ENCODE results near the gene ABCA9.

Gene ABCA9

DNA sequence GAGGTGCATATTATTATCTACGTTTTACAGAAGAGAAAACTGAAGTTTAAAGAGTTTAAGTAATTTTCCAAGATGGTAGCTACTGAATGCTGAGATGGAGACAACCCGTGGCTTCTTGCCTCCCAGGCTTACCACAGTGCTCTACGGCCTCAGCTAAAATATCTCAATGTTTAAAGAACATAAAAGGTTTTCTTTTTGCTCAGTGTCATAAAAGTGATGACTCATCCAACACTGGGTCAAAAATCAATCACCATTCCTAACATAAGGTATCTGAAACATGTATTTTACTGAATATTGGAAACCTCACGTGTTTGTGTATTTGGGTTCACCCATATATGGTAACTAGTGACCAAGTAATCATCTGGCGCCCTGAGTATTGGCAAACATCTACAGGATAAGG lies 18.4 kb downstream of the ABCA9 start:
- H3K4me1 ChIP-seq (ENCODE audit: control extremely low read depth in 1 of 4, control insufficient read depth in 4 of 4, insufficient read depth in 4 of 4, low read length in 3 of 4), result peaks cover 0 to 8% (median 2%) of the 10 kb centered on the region in 4 experiments
- H3K36me3 ChIP-seq (ENCODE audit: control insufficient read depth in 4 of 4, insufficient read depth in 4 of 4, low read length in 3 of 4), result no peaks in the 10 kb centered on the region
- 100% methylated on average over 1 of the region's 5 CpGs for WGBS (ENCODE audit: insufficient coverage)
- no peaks in the 10 kb centered on the region for H3K27me3 ChIP-seq (replicated peaks in 2 of 5; ENCODE audit: control insufficient read depth in 4 of 5, insufficient read depth in 5 of 5, low read length in 4 of 5)
- no peak overlapping the region for H3K4me3 ChIP-seq (ENCODE audit: control insufficient read depth in 1 of 7, extremely low read depth in 1 of 7, insufficient read depth in 4 of 7, low read depth in 2 of 7, low read length in 6 of 7)
- ChIA-PET CTCF (no interaction called here), POLR2A (interaction anchor here (0.6 kb wide), 1 partner anchor 246 kb away, joined by 3 read pairs; no protein-coding TSS in a partner anchor)
- no peak for DNase-seq
- H3K9me3 ChIP-seq (ENCODE audit: control extremely low read depth in 1 of 5, control insufficient read depth in 4 of 5, insufficient read depth in 2 of 5, low read depth in 1 of 5, low read length in 4 of 5), result peaks cover 0 to 3% (median 0%) of the 10 kb centered on the region in 5 experiments
- no peak overlapping the region for H3K27ac ChIP-seq (ENCODE audit: insufficient read depth in 1 of 2, low read depth in 1 of 2, low read length in 2 of 2, poor library complexity in 1 of 2, severe bottlenecking in 2 of 2)

DNA sequence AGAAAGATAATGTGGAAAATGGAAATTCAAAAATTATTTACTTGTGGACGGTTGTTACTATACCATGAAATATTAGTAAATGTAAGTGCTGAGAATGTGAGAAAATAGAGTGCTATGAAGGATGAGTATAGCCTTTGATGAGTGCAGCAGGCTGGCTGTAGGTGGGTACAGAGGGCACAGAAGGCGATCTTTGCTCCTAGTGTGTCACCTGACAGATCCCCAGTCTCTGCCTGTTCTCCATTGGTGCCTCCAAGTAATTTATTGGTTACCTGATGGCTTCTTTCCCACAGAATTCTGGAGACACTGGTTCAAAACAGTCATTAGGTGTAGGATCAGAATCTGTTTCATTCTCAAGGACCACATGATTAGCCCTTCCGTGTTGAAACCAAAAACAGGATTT lies 28.9 kb downstream of the ABCA9 start:
- Histone ChIP-seq H3K4me3 (ENCODE audit: control insufficient read depth in 1 of 7, extremely low read depth in 1 of 7, insufficient read depth in 4 of 7, low read depth in 2 of 7, low read length in 6 of 7) (no peak overlapping the region), H3K27ac (ENCODE audit: insufficient read depth in 1 of 2, low read depth in 1 of 2, low read length in 2 of 2, poor library complexity in 1 of 2, severe bottlenecking in 2 of 2) (no peak overlapping the region), H3K36me3 (ENCODE audit: control insufficient read depth in 4 of 4, insufficient read depth in 4 of 4, low read length in 3 of 4) (no peaks in the 10 kb centered on the region), H3K4me1 (ENCODE audit: control extremely low read depth in 1 of 4, control insufficient read depth in 4 of 4, insufficient read depth in 4 of 4, low read length in 3 of 4) (no peaks in the 10 kb centered on the region), H3K9me3 (ENCODE audit: control extremely low read depth in 1 of 5, control insufficient read depth in 4 of 5, insufficient read depth in 2 of 5, low read depth in 1 of 5, low read length in 4 of 5) (peaks cover 0 to 3% (median 0%) of the 10 kb centered on the region in 5 experiments), H3K27me3 (replicated peaks in 2 of 5; ENCODE audit: control insufficient read depth in 4 of 5, insufficient read depth in 5 of 5, low read length in 4 of 5) (no peaks in the 10 kb centered on the region)
- DNase-seq, result no peak
- WGBS (ENCODE audit: insufficient coverage), result 96% methylated on average over 3 of the region's 3 CpGs
- POLR2A ChIA-PET, result no interaction called here
- CTCF ChIA-PET, result no interaction called here

DNA sequence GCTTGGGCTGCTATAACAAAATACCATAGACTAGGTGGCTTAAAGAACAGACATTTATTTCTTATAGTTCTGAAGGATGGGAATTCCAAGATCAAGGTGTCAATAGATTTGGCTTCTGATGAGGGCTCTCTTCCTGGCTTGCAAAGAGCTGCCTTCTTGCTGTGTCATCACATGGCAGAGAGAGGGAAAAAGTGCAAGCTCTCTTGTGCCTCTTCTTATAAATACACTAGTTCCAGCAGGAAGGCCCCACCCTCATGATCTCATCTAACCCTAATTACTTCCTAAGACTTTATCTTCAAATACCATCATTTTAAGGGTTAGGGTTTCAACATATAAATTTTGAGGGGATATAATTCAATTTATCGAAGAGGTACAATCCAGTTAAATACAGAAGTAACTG lies 30.6 kb downstream of the ABCA9 start:
- Histone ChIP-seq H3K4me1 (ENCODE audit: control extremely low read depth in 1 of 4, control insufficient read depth in 4 of 4, insufficient read depth in 4 of 4, low read length in 3 of 4) (no peaks in the 10 kb centered on the region), H3K27ac (ENCODE audit: insufficient read depth in 1 of 2, low read depth in 1 of 2, low read length in 2 of 2, poor library complexity in 1 of 2, severe bottlenecking in 2 of 2) (no peak overlapping the region), H3K27me3 (replicated peaks in 2 of 5; ENCODE audit: control insufficient read depth in 4 of 5, insufficient read depth in 5 of 5, low read length in 4 of 5) (no peaks in the 10 kb centered on the region), H3K36me3 (ENCODE audit: control insufficient read depth in 4 of 4, insufficient read depth in 4 of 4, low read length in 3 of 4) (no peaks in the 10 kb centered on the region), H3K4me3 (ENCODE audit: control insufficient read depth in 1 of 7, extremely low read depth in 1 of 7, insufficient read depth in 4 of 7, low read depth in 2 of 7, low read length in 6 of 7) (no peak overlapping the region), H3K9me3 (ENCODE audit: control extremely low read depth in 1 of 5, control insufficient read depth in 4 of 5, insufficient read depth in 2 of 5, low read depth in 1 of 5, low read length in 4 of 5) (peaks cover 0 to 1% (median 0%) of the 10 kb centered on the region in 5 experiments)
- ChIA-PET POLR2A (no interaction called here), CTCF (no interaction called here)
- no peak for DNase-seq
- 50% methylated on average over 1 of the region's 1 CpG for WGBS (ENCODE audit: insufficient coverage)

- POLR2A ChIA-PET, result no interaction called here
- Histone ChIP-seq H3K4me1 (ENCODE audit: control extremely low read depth in 1 of 4, control insufficient read depth in 4 of 4, insufficient read depth in 4 of 4, low read length in 3 of 4) (no peaks in the 10 kb centered on the region), H3K36me3 (ENCODE audit: control insufficient read depth in 4 of 4, insufficient read depth in 4 of 4, low read length in 3 of 4) (no peaks in the 10 kb centered on the region), H3K4me3 (ENCODE audit: control insufficient read depth in 1 of 7, extremely low read depth in 1 of 7, insufficient read depth in 4 of 7, low read depth in 2 of 7, low read length in 6 of 7) (no peak overlapping the region), H3K27me3 (replicated peaks in 2 of 5; ENCODE audit: control insufficient read depth in 4 of 5, insufficient read depth in 5 of 5, low read length in 4 of 5) (no peaks in the 10 kb centered on the region), H3K27ac (ENCODE audit: insufficient read depth in 1 of 2, low read depth in 1 of 2, low read length in 2 of 2, poor library complexity in 1 of 2, severe bottlenecking in 2 of 2) (no peak overlapping the region), H3K9me3 (ENCODE audit: control extremely low read depth in 1 of 5, control insufficient read depth in 4 of 5, insufficient read depth in 2 of 5, low read depth in 1 of 5, low read length in 4 of 5) (no peaks in the 10 kb centered on the region)
- no peak for DNase-seq
- CTCF ChIA-PET, result interaction anchor here (0.6 kb wide), 1 partner anchor 1547 kb away, joined by 3 read pairs; no protein-coding TSS in a partner anchor
- WGBS (ENCODE audit: insufficient coverage), result 75% methylated on average over 1 of the region's 1 CpG
Measured at GRCh38 chr17:69018687-69019086, 42.0 kb downstream of the ABCA9 start.

- no peak for DNase-seq
- Histone ChIP-seq H3K4me1 (ENCODE audit: control extremely low read depth in 1 of 4, control insufficient read depth in 4 of 4, insufficient read depth in 4 of 4, low read length in 3 of 4) (no peaks in the 10 kb centered on the region), H3K27ac (ENCODE audit: insufficient read depth in 1 of 2, low read depth in 1 of 2, low read length in 2 of 2, poor library complexity in 1 of 2, severe bottlenecking in 2 of 2) (no peak overlapping the region), H3K4me3 (ENCODE audit: control insufficient read depth in 1 of 7, extremely low read depth in 1 of 7, insufficient read depth in 4 of 7, low read depth in 2 of 7, low read length in 6 of 7) (no peak overlapping the region), H3K27me3 (replicated peaks in 2 of 5; ENCODE audit: control insufficient read depth in 4 of 5, insufficient read depth in 5 of 5, low read length in 4 of 5) (no peaks in the 10 kb centered on the region), H3K36me3 (ENCODE audit: control insufficient read depth in 4 of 4, insufficient read depth in 4 of 4, low read length in 3 of 4) (no peaks in the 10 kb centered on the region), H3K9me3 (ENCODE audit: control extremely low read depth in 1 of 5, control insufficient read depth in 4 of 5, insufficient read depth in 2 of 5, low read depth in 1 of 5, low read length in 4 of 5) (no peaks in the 10 kb centered on the region)
- CTCF ChIA-PET, result interaction anchor here (0.9 kb wide), 1 partner anchor 10 kb away, joined by 3 read pairs; no protein-coding TSS in a partner anchor
- WGBS (ENCODE audit: insufficient coverage), result no CpG with 5 or more reads among the region's 3 CpGs
- POLR2A ChIA-PET, result no interaction called here
Measured at GRCh38 chr17:69018022-69018615, 42.6 kb downstream of the ABCA9 start.

- ChIA-PET POLR2A (no interaction called here), CTCF (no interaction called here)
- Histone ChIP-seq H3K9me3 (ENCODE audit: control extremely low read depth in 1 of 5, control insufficient read depth in 4 of 5, insufficient read depth in 2 of 5, low read depth in 1 of 5, low read length in 4 of 5) (no peaks in the 10 kb centered on the region), H3K36me3 (ENCODE audit: control insufficient read depth in 4 of 4, insufficient read depth in 4 of 4, low read length in 3 of 4) (no peaks in the 10 kb centered on the region), H3K27me3 (replicated peaks in 2 of 5; ENCODE audit: control insufficient read depth in 4 of 5, insufficient read depth in 5 of 5, low read length in 4 of 5) (no peaks in the 10 kb centered on the region), H3K4me1 (ENCODE audit: control extremely low read depth in 1 of 4, control insufficient read depth in 4 of 4, insufficient read depth in 4 of 4, low read length in 3 of 4) (no peaks in the 10 kb centered on the region), H3K27ac (ENCODE audit: insufficient read depth in 1 of 2, low read depth in 1 of 2, low read length in 2 of 2, poor library complexity in 1 of 2, severe bottlenecking in 2 of 2) (no peak overlapping the region), H3K4me3 (ENCODE audit: control insufficient read depth in 1 of 7, extremely low read depth in 1 of 7, insufficient read depth in 4 of 7, low read depth in 2 of 7, low read length in 6 of 7) (no peak overlapping the region)
- WGBS (ENCODE audit: insufficient coverage), result no CpG with 5 or more reads among the region's 2 CpGs
- no peak for DNase-seq
Measured at GRCh38 chr17:69015631-69016030, 45.1 kb downstream of the ABCA9 start.

- WGBS (ENCODE audit: insufficient coverage), result 82% methylated on average over 2 of the region's 4 CpGs
- no peaks in the 10 kb centered on the region for H3K4me1 ChIP-seq (ENCODE audit: control extremely low read depth in 1 of 4, control insufficient read depth in 4 of 4, insufficient read depth in 4 of 4, low read length in 3 of 4)
Measured at GRCh38 chr17:69012895-69013805, 47.6 kb downstream of the ABCA9 start.

More at GRCh38 chr17:69012895-69013805, 47.6 kb downstream of the ABCA9 start:
- H3K4me3 ChIP-seq (ENCODE audit: control insufficient read depth in 1 of 7, extremely low read depth in 1 of 7, insufficient read depth in 4 of 7, low read depth in 2 of 7, low read length in 6 of 7), result no peak overlapping the region
- POLR2A ChIA-PET, result no interaction called here
- H3K27ac ChIP-seq (ENCODE audit: insufficient read depth in 1 of 2, low read depth in 1 of 2, low read length in 2 of 2, poor library complexity in 1 of 2, severe bottlenecking in 2 of 2), result no peak overlapping the region
- DNase-seq, result no peak
- H3K36me3 ChIP-seq (ENCODE audit: control insufficient read depth in 4 of 4, insufficient read depth in 4 of 4, low read length in 3 of 4), result no peaks in the 10 kb centered on the region
- H3K9me3 ChIP-seq (ENCODE audit: control extremely low read depth in 1 of 5, control insufficient read depth in 4 of 5, insufficient read depth in 2 of 5, low read depth in 1 of 5, low read length in 4 of 5), result no peaks in the 10 kb centered on the region
- H3K27me3 ChIP-seq (replicated peaks in 2 of 5; ENCODE audit: control insufficient read depth in 4 of 5, insufficient read depth in 5 of 5, low read length in 4 of 5), result no peaks in the 10 kb centered on the region
- CTCF ChIA-PET, result interaction anchor here (1.9 kb wide), 1 partner anchor 241 kb away, joined by 4 read pairs; no protein-coding TSS in a partner anchor
